ENCODE data around the gene OSBPL9.

OSBPL9 gene

GRCh38 chr1:51745304-51745570 lies 128.3 kb downstream of the OSBPL9 start:
- DNase-seq: no peak

GRCh38 chr1:51749151-51749550 lies 132.3 kb downstream of the OSBPL9 start:
- no peak for DNase-seq

GRCh38 chr1:51750218-51750617 lies 133.3 kb downstream of the OSBPL9 start:
- DNase-seq: no peak

- no peak for DNase-seq
Observed at GRCh38 chr1:51750729-51751128, 133.8 kb downstream of the OSBPL9 start.

- DNase-seq: no peak
Observed at GRCh38 chr1:51752073-51752948, 135.4 kb downstream of the OSBPL9 start.

- DNase-seq: no peak
Observed at GRCh38 chr1:51753969-51754368, 137.1 kb downstream of the OSBPL9 start.

- no peak for DNase-seq
Observed at GRCh38 chr1:51754666-51755065, 137.8 kb downstream of the OSBPL9 start.

- no peak for DNase-seq
Observed at GRCh38 chr1:51755437-51755836, 138.5 kb downstream of the OSBPL9 start.

GRCh38 chr1:51756290-51756689 lies 139.4 kb downstream of the OSBPL9 start:
- DNase-seq: no peak

- no peak for DNase-seq
Observed at GRCh38 chr1:51758310-51758709, 141.4 kb downstream of the OSBPL9 start.

GRCh38 chr1:51760872-51761271 lies 144.0 kb downstream of the OSBPL9 start:
- DNase-seq: no peak

GRCh38 chr1:51761351-51761750 lies 144.5 kb downstream of the OSBPL9 start:
- DNase-seq: no peak

- peak; percentile 40 for DNase-seq
Observed at GRCh38 chr1:51768971-51769588, 152.2 kb downstream of the OSBPL9 start.

GRCh38 chr1:51776408-51776807 lies 159.5 kb downstream of the OSBPL9 start:
- DNase-seq: no peak

- no peak for DNase-seq
Observed at GRCh38 chr1:51780927-51781326, 164.0 kb downstream of the OSBPL9 start.

- DNase-seq: no peak
Observed at GRCh38 chr1:51784997-51785421, 168.1 kb downstream of the OSBPL9 start.

GRCh38 chr1:51788938-51789337 lies 172.0 kb downstream of the OSBPL9 start:
- DNase-seq: no peak

- DNase-seq: no peak
Observed at GRCh38 chr1:51789342-51789741, 172.4 kb downstream of the OSBPL9 start.

GRCh38 chr1:51790385-51790784 lies 173.5 kb downstream of the OSBPL9 start:
- no peak for DNase-seq

- DNase-seq: no peak
Observed at GRCh38 chr1:51791888-51792287, 175.0 kb downstream of the OSBPL9 start.

- DNase-seq: no peak
Observed at GRCh38 chr1:51792864-51793263, 176.0 kb downstream of the OSBPL9 start.

GRCh38 chr1:51794260-51794659 lies 177.4 kb downstream of the OSBPL9 start:
- no peak for DNase-seq

GRCh38 chr1:51794868-51795267 lies 178.0 kb downstream of the OSBPL9 start:
- no peak for DNase-seq

GRCh38 chr1:51799372-51799771 lies 182.5 kb downstream of the OSBPL9 start:
- no peak for DNase-seq

- DNase-seq: no peak
Observed at GRCh38 chr1:51814513-51814912, 197.6 kb downstream of the OSBPL9 start.
